Measurements from ENCODE around the gene UNG.
"Not testable (repeated sequence)": the region's sequence is repeated elsewhere in the genome, so short reads cannot be mapped to it uniquely, and the experiment has no call there.

UNG gene

DNA sequence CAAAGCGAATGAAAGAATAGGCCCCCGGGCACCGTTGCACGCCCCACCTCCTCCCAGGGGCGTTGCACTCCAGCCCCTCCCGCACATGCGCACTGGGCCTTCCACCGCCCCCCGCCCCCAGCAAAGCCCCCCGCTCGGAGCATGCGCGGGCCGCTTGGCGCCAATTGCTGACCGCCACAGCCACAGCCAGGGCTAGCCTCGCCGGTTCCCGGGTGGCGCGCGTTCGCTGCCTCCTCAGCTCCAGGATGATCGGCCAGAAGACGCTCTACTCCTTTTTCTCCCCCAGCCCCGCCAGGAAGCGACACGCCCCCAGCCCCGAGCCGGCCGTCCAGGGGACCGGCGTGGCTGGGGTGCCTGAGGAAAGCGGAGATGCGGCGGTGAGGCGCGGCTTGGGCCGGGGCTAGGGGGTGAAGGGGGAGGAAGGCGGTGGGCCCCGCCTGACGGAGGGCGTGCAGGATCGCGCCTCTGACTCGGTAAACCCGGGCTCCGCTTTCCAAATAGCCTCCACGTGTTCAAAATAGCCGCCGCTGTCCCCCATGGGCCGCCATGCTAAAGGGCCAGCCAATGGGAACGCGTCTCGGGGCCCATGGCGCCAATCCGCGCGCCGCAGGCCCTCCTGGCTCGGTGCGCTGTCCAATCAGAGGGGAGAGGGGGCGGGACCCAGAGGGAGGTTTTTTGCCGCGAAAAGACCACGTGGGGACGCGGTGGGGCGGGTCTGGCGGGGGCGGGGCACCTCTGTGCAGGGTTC, at the start of gene UNG:
Gene UNG (plus strand): TSS at position 163 of the 748 bp plus-strand sequence. CDS start 83 bp downstream, at position 246.
- DNase-seq = peak; percentile 97

DNA sequence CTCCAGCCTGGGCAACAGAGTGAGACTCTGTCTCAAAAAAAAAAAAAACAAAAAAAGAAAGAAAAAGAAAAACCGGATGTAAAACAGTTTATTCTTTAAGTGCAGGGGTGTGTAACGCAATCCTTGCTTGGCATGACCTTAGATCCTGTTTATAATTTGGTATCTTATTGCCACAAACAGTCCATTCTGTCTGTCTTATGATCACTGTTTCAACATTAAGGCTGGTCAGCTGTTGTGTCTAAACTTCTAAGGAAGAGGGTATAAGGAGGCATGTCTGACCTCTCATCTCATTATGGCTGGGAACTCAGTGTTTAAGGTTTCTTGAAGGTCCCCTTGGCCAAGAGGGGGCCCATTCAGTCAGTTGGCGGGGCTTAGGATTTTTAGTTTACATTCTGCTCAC, 48.7 kb upstream of the UNG start:
- not testable (repeated sequence) for DNase-seq

DNA sequence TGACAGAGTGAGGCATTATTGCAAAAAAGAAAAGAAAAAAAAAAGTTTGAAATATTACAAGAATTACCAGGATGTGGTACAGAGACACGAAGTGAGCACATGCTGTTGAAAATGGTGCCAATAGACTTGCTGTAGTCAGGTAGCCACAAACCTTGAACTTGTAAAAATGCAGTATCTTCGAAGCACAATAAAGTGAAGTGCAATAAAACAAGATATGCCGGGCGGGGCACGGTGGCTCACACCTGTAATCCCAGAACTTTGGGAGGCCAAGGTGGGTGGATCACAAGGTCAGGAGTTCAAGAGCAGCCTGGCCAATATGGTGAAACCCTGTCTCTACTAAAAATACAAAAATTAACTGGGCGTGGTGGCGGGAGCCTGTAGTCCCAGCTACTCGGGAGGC, 47.6 kb upstream of the UNG start:
- DNase-seq = not testable (repeated sequence)

DNA sequence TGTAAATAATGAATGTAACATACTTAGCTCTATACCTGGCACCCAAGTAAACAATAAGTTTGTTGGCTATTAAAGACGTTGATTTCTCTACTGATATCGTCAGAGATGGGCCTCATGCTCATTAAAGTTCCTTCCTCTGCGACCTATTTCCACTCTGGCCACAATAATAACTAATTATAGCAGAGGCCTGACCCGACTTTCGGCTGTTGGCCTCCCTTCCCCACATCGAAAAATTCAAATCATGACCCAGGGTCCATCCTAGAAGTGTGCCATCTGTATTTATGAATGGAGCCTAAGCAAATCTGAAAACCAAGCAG, 45.3 kb upstream of the UNG start:
- DNase-seq = no peak

DNA sequence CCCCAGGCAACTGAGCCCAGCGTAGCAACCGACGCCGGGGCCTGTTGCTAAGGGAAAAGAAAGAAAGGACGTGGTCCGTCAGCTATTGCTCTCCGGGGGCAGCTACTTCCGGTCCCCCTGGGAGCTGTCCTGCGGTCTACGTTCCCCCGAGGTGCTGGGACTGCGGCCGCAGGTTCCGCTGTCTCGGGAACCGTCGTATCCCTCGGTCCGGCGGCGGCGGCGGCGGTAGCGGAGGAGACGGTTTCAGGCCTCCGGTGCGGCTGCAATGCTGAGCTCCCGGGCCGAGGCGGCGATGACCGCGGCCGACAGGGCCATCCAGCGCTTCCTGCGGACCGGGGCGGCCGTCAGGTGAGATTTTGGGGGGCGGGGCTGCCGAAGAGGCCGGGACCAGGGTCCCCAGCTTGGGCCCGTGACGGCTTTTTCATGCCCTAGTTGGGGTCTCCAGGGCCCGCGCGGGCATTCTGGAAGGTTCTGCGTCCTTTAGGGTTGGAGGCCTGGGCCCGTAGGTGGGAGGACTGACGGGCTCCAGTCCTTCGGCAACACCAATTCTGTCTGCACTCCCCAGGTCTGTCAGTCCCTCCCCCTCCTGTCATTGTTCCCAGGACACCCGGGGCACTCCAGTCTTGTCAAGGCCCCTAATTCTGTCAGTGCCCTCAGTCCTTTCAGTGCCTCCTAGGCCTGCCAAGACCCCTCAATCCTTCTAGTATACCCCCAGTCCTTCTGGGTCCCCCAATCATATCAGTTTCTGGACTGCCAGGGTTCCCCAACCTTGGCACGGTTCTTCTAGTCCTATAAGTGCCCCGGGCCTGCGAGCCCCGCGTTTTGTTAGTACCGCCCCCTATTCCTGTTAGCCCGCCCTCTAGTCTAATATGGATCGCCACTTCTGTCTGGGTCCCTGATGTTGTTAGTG, 44.7 kb upstream of the UNG start, which contains the start of gene USP30:
Gene USP30 (plus strand): TSS at position 163 of the 910 bp plus-strand sequence. CDS start 103 bp downstream, at position 266.
- peak; percentile 88 for DNase-seq

DNA sequence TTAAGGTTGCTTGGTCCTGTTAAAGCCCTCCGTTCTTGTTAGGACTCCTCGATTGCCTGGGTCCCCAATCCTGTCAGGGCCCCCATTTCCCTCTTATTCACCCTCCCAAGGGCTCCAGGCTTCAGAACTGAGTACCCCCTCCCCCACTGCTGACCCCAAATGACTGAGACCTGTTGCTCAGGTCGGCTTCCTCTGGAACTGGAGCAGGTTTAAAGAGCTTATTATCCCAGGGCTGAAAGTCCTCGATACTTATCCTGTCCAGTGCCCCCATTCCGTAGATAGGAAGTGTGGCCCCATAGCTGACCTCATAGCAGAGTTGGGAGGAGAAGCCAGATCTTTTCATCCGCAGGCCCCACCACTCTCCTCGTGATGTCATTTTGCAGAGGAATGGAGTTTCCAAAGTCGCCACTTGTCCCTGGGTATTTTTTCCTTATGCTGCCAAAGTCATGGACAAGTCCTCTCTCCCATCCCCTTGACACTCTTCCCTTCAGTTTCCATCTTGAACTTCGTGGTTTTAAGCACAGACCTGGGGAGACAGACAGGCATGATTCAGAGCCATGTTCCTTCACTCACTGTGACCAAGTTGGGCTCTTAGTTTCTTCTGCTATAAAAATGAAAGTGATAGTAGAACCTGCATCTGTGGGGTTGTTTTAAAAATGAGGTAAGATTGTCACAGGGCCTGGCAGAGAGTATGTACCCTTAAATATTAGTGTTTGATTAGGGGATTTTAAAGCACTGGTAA, 43.8 kb upstream of the UNG start:
- peak; percentile 74 for DNase-seq

DNA sequence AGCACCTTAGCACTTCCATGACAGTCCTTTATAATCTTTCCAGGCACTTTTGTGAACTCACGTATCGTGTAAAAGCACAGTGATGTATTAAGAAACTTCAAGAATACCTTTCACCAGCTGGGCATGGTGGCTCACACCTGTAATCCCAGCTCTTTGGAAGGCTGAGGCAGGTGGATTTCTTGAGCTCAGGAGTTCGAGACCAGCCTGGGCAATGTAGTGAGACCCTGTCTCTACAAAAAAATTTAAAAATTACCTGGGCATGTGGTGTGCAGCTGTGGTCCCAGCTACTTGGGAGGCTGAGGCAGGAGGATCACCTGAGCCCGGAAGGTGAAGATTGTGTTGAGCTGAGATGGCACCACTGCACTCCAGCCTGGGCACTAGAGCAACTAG, 43.3 kb upstream of the UNG start:
- not testable (repeated sequence) for DNase-seq

DNA sequence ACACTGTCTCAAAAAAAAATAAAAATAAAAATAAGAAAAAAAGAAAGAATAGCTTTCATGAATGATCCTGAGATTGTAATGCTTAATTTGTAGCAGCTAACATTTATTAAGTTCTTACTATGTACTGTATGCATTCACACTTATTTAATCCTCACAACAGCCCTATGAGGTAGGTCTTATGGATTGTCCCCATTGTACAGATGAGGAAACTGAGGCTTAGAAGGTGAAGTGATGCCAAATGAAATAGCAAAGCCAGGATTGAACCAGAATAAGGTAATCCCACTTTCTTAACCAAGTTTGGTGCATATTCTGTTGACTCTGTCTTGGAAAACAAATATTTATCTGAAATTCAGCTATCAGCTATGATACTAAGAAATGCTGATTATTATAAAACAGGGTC, 42.9 kb upstream of the UNG start:
- no peak for DNase-seq

DNA sequence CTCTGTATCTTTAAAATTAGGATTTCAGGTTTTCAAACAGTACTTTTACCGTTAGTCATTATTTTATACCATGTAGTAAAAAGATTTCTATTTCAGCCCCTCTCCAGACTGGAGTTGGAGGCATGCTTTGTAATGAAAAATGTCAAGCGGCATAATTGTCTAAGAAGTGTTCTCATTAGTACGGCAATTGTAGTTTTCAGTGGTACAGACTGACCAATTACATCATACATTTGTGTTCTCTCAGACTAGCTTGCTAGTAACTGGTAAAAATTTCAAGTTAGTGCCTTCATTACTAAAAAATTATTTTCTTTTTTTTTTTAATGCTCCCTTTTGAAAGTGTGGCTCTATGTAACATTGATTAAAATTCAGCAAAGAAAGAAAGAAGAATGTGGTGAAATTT, 40.5 kb upstream of the UNG start:
- no peak for DNase-seq

DNA sequence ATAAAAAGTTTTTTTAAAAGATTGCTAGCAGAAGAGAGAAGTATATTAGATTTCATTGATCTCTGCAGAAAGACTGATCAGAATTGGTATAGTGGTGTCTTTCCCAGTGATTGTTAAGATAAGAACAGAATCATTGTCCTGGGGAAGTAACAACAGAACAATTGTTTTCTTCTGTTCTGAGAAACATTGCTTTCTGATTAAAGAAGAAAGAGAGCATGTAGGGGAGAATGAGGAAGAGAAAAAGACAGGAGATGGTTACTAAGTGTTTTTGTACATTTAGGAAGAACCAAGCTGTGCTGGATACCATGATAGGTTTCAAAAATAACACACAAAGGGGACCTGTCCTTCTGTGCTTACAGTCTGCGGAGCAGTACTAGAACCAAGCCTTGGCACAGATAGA, 40.0 kb upstream of the UNG start:
- DNase-seq = no peak

DNA sequence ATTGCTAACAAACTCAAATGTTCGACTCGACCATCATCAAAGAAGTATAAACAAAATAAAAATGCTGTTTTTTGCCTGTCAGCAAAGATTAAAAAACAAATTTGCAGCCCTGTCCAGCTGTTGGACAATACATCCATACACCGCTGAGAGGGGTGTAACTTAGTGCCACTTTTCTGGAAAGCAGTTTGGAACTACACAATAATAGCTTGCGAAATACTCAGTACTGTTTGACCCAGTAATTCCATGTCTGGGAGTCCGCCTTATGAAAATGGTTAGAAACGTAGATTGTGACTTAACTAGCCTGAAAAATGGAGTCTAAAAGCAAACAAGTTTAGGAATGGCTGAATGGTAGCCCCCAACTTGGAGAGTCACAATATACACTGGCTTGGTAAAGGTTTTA, 38.6 kb upstream of the UNG start:
- DNase-seq = no peak

DNA sequence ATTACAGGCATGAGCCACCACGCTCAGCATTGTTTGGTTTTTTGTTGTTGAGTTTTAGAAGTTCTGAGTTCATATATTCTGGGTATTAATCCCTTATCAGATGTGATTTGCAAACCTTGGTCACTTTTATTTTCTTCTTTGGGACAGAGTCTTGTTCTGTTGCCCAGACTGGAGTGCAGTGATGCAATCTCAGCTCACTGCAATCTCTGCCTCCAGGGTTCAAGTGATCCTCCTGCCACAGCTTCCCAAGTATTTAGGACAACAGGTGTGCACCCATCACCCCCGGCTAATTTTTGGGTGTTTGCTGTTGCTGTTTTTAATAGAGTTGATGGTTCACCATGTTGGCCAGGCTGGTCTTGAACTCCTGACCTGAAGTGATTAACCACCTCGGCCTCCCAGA, 33.3 kb upstream of the UNG start:
- DNase-seq = no peak

DNA sequence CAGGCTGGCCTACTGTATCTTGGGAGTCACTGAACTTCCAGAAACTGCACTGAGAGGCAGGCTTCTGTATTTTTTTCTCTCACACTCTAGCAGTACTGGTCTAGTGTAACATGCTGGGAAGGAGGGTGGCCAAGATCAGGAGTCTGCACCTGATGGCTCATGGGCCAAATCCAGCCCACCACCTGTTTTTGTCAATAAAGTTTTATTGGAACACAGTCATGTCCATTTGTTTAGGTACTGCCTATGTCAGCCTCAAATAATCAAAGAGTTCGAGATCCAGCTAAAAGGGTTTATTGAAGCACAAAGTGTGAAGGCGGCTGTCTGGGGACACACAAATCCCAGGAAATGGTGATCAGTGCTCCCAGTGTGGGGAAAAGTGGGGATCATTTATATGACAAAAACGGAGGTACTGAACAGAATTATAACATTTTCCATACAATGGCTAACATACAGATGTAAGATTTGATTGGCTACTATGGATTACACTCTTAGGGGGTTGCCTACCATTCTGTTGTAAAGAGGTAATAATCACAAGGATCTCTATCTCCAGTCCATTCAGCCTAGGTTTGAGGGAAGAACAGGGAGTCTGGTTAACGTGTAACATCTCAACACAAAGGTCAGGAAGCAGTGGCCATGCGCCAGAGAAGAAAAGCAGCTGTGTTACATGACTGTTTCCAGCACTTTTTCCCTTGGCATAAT, 32.1 kb upstream of the UNG start:
- DNase-seq = no peak

DNA sequence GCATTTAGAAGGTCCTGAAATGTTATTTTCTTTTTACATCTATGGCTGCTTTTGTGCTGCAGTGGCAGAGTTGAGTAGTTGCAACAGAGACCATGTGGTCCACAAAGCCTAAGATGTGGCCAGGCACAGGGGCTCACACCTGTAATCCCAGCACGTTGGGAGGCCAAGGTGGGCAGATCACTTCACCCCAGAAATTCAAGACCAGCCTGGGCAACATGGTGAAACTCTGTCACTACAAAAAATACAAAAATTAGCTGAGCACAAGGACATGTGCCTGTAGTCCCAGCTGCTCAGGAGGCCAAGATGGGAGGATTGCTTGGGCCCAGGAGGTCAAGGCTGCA, 31.6 kb upstream of the UNG start:
- no peak for DNase-seq

DNA sequence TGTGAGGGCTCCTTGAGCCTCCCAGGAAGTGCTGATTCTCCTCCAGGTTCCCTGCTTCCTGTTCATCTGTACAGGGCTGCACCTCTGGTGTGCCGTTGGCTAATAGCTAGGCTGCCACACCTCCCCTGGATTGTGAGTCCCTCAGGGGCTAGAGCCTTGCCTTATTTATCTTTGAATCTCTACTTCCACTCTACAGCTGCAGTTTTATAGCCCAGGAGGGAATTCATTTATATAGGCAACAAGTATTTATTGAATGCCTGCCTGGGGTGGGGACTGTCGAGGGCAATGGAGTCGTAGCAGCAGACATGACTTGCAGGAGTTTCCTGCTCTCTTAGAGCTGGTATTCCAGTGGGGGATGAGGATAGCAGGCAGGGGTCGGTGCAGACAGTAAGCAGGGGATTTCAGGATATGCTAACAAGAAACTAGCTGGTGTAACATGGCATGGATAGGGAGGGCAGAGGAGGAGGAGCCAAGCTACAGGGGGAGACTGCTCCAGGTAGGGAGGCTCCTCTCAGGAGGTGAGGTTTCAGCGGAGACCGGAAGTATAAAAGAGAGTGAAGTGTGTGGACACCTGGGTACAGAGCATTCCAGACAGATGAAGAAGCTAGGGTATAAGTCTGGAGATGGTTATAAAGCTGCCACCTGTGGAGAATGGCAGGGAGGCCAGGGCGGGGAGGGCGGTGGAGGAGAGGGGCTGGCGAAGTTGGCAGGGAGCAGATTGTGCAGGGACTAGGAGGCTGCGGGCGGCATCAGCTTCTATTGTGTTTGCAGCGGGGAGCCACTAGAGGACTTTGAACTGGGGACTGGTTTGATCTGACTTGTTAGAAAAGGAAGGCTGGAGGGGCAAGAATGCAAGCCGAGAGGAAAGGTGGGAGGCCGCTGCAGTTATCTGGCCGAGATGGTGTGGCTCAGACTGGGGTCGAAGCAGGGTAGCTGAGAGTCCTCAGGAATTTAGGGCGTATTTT, 27.8 kb upstream of the UNG start:
- DNase-seq = no peak

DNA sequence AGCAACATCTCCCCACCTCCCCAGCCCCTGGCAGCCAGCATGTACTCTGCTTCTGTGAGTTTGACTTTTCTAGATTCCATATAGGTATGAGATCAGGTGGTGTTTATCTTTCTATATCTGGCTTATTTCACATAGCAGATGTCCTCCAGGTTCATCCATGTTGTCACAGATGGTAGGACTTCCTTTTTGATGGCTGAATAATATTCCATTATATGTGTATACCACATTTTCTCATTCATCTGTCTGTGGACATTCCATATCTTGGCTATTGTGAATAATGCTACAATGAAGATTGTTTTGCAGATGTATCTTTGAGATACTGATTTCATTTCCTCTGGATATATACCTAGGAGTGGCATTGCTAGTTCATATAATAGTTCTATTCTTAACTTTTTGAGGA, 22.5 kb upstream of the UNG start:
- DNase-seq = no peak

DNA sequence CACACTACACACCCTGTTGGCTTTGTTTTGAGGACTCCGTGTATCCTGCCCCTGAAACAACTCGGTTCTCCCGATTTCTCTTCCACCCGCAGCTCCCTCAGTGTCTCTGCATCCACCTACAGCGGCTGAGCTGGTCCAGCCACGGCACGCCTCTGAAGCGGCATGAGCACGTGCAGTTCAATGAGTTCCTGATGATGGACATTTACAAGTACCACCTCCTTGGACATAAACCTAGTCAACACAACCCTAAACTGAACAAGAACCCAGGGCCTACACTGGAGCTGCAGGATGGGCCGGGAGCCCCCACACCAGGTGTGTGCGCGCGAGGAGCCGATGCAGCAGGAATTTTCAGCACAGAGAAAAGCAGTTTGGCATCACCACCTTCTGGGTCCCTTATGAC, 14.6 kb upstream of the UNG start:
- no peak for DNase-seq

DNA sequence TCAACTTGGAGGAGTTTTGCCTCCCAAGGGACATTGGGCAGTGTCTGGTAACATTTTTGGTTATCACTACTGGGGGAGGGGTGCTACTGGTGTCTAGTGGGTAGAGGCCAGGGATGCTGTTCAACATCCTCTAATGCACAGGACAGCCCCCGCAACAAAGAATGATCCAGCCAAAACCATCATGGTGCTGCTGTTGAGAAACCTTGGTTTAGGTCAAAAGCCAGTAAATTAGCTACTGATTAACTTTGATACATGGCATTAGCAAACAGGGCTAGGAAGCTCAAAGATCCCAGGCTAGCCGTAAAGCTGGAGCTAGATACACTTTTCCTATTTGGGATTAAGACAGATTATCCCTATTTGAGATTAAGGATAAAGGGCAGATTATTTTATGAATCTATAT, 13.0 kb upstream of the UNG start:
- no peak for DNase-seq

DNA sequence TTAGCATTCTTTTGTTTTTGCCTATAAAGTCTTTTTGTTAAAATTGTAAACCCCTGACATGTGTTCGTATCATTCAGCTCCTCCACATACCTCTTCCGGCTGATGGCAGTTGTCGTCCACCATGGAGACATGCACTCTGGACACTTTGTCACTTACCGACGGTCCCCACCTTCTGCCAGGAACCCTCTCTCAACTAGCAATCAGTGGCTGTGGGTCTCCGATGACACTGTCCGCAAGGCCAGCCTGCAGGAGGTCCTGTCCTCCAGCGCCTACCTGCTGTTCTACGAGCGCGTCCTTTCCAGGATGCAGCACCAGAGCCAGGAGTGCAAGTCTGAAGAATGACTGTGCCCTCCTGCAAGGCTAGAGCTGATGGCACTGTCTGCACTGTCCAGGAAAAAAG, 11.8 kb upstream of the UNG start:
- no peak for DNase-seq

DNA sequence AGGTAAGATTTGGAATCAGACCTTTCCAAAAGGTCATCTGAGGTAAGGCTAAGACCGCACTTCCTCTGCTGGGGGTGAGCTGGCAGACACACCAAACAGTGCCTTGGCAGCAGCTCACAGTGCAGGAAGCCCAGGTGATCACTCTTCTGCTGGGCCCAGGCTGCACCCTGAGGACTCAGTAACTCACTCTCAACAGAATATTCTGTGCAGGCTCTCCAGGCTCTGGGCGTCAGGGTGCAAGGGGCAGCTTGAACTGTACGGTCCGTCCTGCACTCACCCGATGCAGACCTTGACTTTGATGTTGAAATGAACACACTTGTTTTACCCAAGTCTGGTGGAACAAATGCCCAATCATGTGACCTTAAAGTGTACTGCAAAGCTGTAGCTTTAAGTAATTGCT, 10.1 kb upstream of the UNG start:
- no peak for DNase-seq

DNA sequence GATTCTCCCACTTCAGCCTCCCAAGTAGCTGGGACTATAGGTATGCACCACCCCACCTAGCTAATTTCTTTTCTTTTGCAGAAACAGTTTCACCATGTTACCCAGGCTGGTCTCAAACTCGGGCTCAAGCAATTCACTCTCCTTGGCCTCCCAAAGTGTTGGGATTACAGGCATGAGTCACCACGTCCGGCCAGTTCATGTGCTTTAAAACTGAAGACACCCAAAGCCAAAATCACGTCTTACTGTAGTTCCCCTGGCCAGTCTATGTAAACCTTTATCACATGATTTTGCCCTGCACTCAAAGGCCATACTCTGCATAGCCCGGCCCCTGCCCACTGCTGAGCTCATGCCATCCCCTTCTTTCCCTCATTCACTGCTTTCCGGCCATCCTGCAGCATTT, 8.6 kb upstream of the UNG start:
- DNase-seq = no peak

DNA sequence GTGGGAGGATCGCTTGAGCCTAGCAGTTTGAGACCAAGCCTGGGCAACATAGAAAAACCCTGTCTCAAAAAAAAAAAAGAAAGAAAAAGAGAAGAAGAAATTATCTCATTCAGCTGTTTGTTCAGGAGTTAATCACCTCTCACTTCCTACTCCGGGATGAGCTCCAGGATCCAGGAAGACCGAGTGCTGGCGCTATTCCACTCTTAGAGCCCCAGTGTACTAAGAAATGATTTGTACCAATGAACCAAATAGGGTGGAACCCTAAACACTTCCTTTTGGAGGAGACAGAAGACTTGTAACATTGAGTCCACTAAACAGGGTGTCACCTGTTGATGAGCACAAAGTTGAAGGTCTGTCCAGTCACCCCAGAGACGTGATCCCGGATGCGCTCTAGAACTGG, 7.7 kb upstream of the UNG start:
- no peak for DNase-seq
